Activated T-cell treated with anti-CD3 and anti-CD28 coated beads for 1 hour (primary cell): ENCODE measurements around the gene ZNF784.

Experiments used
- DNase-seq: peaks from one replicate; pipeline ENCODE4 v3.0.0-alpha.2; 2020; ENCODE audit warnings: low read depth

ZNF784 gene

DNA sequence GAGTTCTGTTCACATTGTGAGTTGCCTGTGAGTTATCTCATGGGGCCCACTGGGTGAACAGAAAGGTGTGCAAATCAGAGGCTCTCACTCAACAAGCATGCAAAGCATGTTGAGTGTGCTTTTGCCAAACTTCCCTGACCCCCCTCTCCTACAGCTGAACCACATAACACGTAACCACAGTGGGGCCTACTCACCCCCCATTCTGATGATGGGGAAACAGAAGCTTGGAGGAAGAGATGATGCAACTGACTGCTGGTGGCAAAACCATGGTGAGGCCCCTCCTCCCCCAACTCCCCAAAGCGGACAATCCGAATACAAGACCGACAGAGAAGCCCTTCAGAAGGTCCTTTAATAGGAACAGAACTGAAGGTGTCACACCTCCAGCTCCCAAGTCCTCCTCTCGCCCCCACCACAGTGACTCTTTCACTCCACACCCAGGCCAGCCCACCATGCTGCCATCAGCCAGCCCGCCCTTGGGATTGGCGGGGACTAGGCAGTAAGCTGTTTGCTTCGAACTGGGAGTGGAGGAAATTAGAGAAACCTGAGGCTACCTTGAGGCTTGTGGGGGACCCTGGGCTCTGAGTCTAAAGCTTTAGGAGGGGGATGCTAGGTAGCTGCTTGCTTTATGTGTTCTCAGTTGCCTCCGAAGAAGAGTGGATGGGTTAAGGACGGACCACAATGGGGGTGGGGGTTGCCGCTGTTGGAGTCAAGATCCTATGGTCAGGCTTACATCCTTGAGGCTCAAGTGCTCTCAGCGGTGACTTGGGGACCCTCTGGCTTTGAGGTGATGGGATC, 3.8 kb downstream of the ZNF784 start:
- DNase-seq = no peak

- no peak for DNase-seq
These were observed 5.1 kb downstream of the ZNF784 start for GRCh38 chr19:55619286-55619685.

DNA sequence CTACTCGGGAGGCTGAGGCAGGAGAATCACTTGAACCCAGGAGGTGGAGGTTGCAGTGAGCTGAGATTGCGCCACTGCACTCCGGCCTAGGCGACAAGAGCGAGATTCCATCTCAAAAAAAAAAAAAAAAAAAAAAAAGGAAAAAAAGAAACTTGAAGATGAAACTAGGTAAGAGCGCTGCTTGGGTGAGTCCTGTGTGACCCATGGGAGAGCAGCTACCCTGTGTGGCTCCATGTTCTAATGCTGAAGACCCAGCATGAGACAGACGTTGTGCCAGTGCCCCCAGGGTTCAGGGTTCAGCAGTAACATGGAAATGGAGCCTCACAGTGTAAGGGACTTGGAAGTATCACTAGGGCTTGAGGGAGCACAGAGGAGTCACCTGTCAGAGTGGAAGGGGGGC, 5.9 kb downstream of the ZNF784 start:
- no peak for DNase-seq

DNA sequence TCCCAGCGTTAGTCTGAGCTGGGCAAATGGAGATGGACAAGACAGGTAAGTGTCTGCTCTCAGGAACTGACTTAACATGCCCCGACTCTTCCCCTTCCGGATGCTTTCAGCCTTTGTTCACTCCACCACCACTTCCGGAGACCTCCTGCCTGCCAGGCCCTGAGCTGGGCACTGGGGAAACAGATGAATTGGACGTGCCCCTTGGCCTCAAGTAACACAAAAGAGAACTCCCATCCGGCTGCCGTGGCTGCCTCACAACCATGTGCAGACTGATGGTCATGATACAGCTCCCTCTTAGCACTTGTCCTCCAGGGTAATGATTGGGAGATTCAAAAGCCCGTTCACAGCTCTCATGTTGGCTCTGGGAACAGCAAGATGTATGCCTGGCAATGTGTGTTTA, 6.9 kb downstream of the ZNF784 start:
- DNase-seq = no peak

DNA sequence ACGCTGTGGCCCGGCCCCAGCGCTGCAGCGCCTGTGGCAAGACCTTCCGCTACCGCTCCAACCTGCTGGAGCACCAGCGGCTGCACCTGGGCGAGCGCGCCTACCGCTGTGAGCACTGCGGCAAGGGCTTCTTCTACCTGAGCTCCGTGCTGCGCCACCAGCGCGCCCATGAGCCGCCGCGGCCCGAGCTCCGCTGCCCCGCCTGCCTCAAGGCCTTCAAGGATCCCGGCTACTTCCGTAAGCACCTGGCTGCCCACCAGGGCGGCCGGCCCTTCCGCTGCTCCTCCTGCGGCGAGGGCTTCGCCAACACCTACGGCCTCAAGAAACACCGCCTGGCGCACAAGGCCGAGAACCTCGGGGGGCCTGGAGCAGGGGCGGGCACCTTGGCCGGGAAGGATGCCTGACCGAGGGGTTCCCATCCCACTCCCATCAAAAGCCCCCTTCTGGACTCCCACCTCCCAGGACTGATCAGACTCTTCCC, 7.9 kb downstream of the ZNF784 start:
- DNase-seq = no peak

DNA sequence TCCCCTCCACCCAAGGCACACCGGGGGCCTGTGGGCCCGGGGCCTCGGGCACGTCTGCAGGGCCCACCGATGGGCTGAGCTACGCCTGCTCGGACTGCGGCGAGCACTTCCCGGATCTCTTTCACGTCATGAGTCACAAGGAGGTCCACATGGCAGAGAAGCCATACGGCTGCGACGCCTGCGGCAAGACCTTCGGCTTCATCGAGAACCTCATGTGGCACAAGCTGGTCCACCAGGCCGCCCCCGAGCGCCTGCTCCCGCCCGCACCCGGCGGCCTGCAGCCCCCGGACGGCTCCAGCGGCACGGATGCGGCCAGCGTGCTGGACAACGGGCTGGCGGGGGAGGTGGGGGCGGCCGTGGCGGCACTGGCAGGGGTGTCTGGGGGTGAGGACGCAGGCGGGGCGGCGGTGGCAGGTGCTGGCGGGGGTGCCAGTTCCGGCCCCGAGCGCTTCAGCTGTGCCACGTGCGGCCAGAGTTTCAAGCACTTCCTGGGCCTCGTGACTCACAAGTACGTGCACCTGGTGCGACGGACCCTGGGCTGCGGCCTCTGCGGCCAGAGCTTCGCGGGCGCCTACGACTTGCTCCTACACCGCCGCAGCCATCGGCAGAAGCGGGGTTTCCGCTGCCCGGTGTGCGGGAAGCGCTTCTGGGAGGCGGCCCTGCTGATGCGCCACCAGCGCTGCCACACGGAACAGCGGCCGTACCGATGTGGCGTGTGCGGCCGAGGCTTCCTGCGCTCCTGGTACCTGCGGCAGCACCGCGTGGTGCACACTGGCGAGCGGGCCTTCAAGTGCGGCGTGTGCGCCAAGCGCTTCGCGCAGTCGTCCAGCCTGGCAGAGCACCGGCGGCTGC, 8.6 kb downstream of the ZNF784 start:
- no peak for DNase-seq

- no peak for DNase-seq
These were observed 9.4 kb downstream of the ZNF784 start for GRCh38 chr19:55614711-55615542.

GRCh38 chr19:55613930-55614710, 10.2 kb downstream of the ZNF784 start:
- DNase-seq = no peak

DNA sequence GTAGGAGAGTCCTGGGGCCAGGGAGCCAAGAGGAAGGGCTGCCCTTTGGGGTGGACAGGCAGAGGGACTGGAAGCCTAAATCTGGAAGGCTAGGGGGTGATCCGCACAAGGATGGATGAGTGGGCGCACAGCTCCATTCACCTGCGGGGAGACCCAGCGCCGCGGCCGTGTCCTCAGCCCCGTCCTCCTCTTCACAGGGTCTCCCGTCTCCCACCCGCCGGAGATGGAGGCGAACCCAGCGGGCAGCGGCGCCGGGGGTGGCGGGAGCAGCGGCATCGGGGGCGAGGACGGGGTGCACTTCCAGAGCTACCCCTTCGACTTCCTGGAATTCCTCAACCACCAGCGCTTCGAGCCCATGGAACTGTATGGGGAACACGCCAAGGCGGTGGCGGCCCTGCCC, 11.0 kb downstream of the ZNF784 start:
- DNase-seq = no peak

GRCh38 chr19:55611983-55612645, 12.3 kb downstream of the ZNF784 start:
- no peak for DNase-seq

GRCh38 chr19:55611300-55611982, 12.9 kb downstream of the ZNF784 start:
- DNase-seq = no peak

DNA sequence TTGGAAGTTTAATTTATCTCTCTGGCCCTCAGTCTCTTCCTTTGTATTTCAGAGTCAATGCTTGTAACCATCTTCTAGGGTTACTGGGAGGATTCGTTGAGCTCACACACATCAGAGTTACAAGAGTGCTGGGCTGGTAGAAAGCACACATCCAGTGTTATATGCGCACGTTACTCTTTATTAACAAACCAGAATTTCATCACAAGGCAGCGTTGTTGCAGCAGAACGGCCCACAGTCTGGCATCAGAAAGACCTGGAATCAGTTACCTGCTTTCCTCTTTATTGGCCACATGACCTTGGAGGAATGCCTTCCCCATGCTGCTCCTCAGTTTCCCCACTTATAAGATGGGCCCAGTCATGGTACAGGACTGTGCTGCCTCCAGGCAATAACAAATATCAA, 15.0 kb downstream of the ZNF784 start:
- DNase-seq = no peak

GRCh38 chr19:55606817-55607216, 17.5 kb downstream of the ZNF784 start:
- no peak for DNase-seq

DNA sequence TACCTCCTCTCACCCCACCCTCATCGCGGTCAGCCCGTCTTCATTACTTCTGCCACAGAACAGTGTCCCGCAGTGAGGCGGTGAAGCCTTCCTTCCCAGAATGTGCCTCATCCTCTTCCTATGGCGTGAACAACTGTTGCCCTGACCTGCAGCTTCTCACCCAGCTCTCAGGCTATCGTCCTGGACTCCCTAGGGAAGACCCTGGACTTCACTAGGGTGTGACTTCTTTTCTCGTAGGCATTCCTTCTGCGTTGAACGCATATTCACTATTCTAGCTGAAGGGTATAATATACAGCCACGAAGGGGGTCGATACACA, 17.9 kb downstream of the ZNF784 start:
- DNase-seq = no peak

DNA sequence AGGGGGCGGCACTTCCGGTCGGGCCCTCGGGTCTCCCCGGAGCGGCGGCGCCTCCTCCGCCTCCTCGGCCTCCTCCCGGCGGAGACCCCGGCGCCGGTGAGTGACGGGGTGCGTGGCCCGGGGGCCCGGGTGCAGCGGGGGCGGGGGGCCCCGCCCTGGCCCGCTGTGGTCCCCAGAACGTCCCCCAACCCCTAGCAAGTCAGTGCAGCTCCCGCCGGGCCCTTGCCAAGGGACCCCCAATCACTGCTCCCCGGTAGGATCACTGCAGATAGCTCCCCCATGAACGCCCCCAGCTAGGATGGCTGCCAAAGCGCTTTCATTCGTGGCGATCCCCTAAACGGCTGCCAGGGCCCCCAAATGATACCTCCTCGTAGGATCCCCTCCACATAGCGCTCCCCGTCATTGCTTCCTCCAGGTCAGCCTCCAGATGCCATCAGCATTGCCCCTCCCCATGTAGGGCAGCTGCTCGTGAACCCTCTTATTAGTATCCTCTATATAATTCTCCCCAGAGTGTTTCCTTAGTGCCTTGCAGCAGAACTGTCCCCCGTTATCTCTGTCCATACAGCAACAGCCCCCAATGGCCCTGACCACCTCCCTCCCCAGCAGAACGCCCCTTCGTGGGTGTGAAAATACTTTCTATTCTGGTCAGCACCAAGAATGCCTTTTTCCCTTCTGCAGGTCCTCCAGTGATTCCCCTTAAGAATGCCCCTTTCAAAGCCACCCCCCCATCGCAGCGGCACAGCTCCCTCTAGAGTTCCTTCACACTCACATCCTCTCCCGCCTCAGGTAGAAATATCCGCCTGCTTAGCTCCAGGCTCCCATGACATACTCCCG, 18.5 kb downstream of the ZNF784 start, which contains the start of gene ZNF865:
TSS of gene ZNF865 (plus strand) at position 11 of the 834 bp plus-strand sequence. CDS start 7,972 bp downstream, outside the sequence.
- DNase-seq = peak; percentile 59

DNA sequence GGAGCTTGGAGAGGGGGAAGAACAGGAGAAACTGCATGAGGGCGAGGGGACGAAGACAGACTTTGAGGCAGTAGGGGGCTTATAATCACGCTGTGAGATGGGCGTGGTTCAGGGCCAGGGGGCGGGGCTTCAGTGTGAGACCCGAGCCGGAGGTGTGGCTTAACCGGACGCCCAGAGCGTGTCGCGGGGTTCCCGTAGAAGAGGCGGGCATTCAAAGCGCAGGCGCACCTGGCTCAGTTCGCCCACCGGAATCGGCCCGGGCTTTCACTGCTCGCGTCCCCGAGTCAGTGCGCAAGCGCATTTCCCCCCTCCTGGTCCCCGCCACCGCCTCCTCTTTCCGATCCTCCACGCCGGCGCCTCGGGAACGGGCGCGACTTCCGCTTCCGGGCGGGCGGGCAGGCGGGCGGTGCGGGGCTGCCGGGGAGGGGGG, 19.1 kb downstream of the ZNF784 start:
- DNase-seq = peak; percentile 97

GRCh38 chr19:55603581-55604292, 20.6 kb downstream of the ZNF784 start:
- no peak for DNase-seq

DNA sequence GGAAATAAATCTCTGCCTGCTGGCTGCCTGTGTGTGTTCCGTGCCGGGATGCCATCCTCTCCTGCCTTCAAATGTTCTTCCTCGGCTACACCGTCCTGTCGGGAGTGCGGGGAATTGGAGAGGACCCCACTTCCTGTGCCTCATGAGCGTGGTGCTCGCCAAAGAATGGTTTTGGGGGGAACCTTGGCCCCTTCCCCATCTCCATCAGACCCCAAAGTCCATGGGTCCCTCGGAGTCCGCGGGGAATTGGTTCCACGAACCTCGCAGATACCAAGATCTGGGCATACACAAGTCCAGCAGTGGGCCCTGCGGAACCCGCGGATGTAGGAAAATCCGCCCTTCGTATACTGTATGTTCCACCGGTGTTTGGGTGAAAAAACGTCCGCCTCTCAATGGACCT, 21.3 kb downstream of the ZNF784 start:
- no peak for DNase-seq
